BLaER1 (cell line): Measurements from ENCODE around the gene PALLD.

Experiments used
- H3K27ac ChIP-seq: shearing (Covaris generic); formaldehyde crosslinking; 2 replicates; pipeline ENCODE4 v1.8.1; 2022
- H3K27me3 ChIP-seq: shearing (Covaris generic); formaldehyde crosslinking; 2 replicates; pipeline ENCODE4 v1.8.1; 2022
- H3K36me3 ChIP-seq: shearing (Covaris generic); formaldehyde crosslinking; 2 replicates; pipeline ENCODE4 v1.8.1; 2022
- H3K4me1 ChIP-seq: shearing (Covaris generic); formaldehyde crosslinking; 2 replicates; pipeline ENCODE4 v1.8.1; 2022
- H3K4me2 ChIP-seq: shearing (Covaris generic); formaldehyde crosslinking; 2 replicates; pipeline ENCODE4 v1.8.1; 2022
- H3K4me3 ChIP-seq: shearing (Covaris generic); formaldehyde crosslinking; 2 replicates; pipeline ENCODE4 v1.8.1; 2022
- H3K9ac ChIP-seq: shearing (Covaris generic); formaldehyde crosslinking; 2 replicates; pipeline ENCODE4 v1.8.1; 2022
- H3K9me3 ChIP-seq: shearing (Covaris generic); formaldehyde crosslinking; 2 replicates; pipeline ENCODE4 v1.8.1; 2022
- H4K20me1 ChIP-seq: shearing (Covaris generic); formaldehyde crosslinking; 2 replicates; pipeline ENCODE4 v1.8.1; 2022
- Cebpa-rat ChIP-seq: shearing (Covaris generic); IDR thresholded peaks from 2 replicates; pipeline ENCODE4 v1.8.1; 2022

PALLD gene

DNA sequence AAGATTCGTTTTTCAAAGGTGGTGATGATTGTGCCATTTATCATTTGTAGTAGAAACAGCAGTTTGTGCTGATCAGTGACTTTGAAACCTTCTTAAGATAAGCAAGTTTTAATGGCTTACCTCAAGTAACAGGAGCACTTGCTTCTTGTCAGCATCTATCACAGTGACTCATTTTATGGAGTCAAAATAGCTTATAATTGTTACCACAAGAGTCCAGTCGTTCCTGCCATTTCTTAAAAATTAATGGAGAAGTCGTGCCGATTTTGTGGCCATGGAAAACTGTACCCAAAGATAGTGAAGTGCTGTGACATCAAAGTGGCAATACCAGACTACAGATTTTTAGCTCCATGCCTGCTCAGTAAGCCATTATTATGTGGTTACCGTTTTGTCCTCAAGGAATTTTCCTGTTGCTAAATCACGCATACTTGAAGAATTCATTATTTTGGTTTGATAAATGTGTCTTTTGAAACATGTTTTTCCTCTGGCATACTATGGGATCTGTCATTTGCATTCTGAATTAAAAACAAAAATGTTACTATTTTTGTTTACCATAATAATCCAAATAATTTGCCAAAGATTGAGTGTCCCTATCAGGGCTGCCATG, 383.3 kb downstream of the PALLD start:
- Histone ChIP-seq H4K20me1 (no peaks in the 10 kb centered on the region), H3K4me2 (no peak overlapping the region), H3K27me3 (peaks cover 47% of the 10 kb centered on the region), H3K9me3 (peaks cover 17% of the 10 kb centered on the region), H3K4me1 (no peaks in the 10 kb centered on the region), H3K4me3 (no peak overlapping the region), H3K27ac (no peak overlapping the region), H3K9ac (no peak overlapping the region), H3K36me3 (no peaks in the 10 kb centered on the region)
- no peak for TF ChIP-seq Cebpa-rat

DNA sequence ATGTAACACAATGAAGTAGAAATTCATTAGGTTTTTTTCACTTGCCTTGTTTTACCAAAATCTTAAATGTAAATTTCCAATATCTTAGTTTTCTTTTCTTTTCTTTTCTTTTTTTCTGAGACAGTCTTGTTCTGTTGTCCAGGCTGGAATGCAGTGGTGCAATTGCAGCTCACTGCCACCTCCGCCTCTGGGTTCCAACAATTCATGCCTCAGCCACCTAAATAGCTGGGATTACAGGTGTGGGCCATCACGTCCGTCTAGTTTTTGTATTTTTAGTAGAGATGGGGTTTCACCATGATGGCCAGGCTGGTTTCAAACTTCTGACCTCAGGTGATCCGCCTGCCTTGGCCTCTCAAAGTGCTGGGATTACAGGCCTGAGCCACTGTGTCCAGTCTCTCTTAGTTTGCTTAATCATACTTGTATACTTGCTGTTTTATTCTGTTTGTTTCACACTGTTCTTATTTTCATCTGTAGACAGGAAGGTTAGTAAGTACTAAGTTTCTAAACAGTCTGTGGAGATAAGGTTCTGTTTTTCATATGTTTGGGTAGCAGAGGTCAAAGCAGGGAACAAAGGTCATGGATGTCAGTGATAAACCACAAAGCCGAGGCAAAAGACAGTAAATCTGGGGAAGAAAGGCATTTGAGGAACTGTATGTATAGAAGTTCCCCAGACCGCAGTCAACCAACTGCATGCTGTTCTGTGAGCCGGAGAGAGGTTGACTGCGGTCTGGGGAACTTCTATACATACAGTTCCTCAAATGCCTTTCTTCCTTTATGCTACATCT, 384.2 kb downstream of the PALLD start:
- Histone ChIP-seq H3K27me3 (peaks cover 42% of the 10 kb centered on the region), H3K4me1 (no peaks in the 10 kb centered on the region), H3K4me3 (no peak overlapping the region), H3K9ac (no peak overlapping the region), H3K27ac (no peak overlapping the region), H3K36me3 (no peaks in the 10 kb centered on the region), H3K9me3 (peaks cover 17% of the 10 kb centered on the region), H4K20me1 (no peaks in the 10 kb centered on the region), H3K4me2 (no peak overlapping the region)
- no peak for TF ChIP-seq Cebpa-rat

DNA sequence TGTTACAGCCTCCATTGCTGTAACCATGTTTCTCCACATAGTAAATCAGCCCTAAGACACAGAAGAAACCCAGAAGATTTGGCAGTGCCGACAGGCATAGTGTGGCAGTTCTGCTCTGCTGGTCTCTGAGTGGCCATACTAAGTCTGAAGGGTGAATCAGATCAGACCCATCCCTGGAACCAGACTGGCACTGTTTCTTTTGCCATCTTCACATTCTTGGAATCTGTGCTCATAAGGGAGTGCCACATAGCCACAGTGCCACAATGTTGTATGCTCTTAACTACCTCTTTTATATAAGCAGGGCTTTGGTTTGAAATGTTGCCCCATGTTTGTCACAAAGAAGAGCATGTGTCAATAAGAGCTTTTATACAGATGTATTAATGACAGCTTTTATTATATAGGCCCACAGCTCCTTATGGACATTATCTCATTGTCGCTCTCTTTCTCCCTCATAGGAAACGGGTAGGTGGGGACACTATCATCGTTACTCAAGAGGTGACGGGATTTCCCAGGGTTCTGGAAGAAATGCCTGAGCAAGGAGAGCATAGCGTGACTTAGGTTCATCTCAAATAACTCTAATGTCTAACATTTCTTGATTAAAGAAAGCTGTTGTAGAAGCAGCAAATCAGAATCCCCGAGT, 385.0 kb downstream of the PALLD start:
- Histone ChIP-seq H3K36me3 (no peaks in the 10 kb centered on the region), H3K9me3 (peaks cover 17% of the 10 kb centered on the region), H3K27me3 (peaks cover 34% of the 10 kb centered on the region), H3K4me1 (no peaks in the 10 kb centered on the region), H3K9ac (no peak overlapping the region), H3K27ac (no peak overlapping the region), H4K20me1 (no peaks in the 10 kb centered on the region), H3K4me3 (no peak overlapping the region), H3K4me2 (no peak overlapping the region)
- TF ChIP-seq Cebpa-rat, result no peak

DNA sequence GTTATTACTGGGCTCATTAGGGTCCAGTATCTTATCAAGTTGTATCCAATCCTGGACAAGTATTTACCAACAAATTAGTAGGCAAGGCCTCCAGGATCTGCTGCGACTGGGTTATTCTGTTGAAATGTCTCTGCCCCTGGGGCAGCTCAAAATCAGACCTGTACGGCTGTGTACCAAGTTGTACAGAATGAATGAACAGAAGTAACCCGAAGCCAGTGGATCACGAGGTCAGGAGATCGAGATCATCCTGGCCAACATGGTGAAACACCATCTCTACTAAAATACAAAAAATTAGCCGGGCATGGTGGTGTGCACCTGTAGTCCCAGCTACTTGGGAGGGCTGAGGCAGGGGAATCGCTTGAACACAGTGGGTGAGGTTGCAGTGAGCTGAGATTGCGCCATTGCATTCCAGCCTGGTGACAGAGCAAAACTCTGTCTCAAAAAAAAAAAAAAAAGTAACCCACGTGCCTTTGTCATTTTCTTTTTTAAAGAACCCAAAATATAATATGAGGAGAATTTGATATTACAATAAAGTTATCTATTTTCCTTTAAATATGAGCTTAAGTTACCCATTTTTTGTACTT, 385.9 kb downstream of the PALLD start:
- peaks cover 26% of the 10 kb centered on the region for H3K27me3 ChIP-seq
- H3K4me3 ChIP-seq, result no peak overlapping the region
- H3K4me2 ChIP-seq, result no peak overlapping the region
- no peak overlapping the region for H3K27ac ChIP-seq
- H3K36me3 ChIP-seq, result no peaks in the 10 kb centered on the region
- H3K9me3 ChIP-seq, result peaks cover 12% of the 10 kb centered on the region
- no peak for TF ChIP-seq Cebpa-rat
- H3K4me1 ChIP-seq, result no peaks in the 10 kb centered on the region
- no peak overlapping the region for H3K9ac ChIP-seq
- no peaks in the 10 kb centered on the region for H4K20me1 ChIP-seq

DNA sequence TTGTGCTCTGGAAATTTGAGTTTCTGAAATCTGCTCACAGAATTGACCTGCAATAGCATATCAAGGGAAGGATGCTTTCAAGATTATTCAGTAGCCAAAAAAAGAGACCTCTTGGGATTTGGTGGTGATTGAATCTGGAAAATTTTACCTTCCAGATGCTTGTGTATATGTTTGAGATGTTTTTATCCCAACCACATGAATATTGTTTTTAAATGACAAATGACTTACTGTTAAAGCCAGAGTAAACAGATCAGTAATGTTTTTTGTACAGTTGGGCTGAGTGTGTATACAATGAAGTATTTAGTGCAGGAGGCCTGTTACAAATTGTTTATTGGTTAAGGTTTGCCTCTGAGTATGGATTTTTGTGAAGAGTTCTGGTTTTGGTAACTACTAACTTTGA, 386.7 kb downstream of the PALLD start:
- TF ChIP-seq Cebpa-rat, result no peak
- Histone ChIP-seq H3K4me1 (no peaks in the 10 kb centered on the region), H4K20me1 (no peaks in the 10 kb centered on the region), H3K9ac (no peak overlapping the region), H3K4me3 (no peak overlapping the region), H3K36me3 (no peaks in the 10 kb centered on the region), H3K9me3 (peaks cover 4% of the 10 kb centered on the region), H3K4me2 (no peak overlapping the region), H3K27me3 (peaks cover 18% of the 10 kb centered on the region), H3K27ac (no peak overlapping the region)

DNA sequence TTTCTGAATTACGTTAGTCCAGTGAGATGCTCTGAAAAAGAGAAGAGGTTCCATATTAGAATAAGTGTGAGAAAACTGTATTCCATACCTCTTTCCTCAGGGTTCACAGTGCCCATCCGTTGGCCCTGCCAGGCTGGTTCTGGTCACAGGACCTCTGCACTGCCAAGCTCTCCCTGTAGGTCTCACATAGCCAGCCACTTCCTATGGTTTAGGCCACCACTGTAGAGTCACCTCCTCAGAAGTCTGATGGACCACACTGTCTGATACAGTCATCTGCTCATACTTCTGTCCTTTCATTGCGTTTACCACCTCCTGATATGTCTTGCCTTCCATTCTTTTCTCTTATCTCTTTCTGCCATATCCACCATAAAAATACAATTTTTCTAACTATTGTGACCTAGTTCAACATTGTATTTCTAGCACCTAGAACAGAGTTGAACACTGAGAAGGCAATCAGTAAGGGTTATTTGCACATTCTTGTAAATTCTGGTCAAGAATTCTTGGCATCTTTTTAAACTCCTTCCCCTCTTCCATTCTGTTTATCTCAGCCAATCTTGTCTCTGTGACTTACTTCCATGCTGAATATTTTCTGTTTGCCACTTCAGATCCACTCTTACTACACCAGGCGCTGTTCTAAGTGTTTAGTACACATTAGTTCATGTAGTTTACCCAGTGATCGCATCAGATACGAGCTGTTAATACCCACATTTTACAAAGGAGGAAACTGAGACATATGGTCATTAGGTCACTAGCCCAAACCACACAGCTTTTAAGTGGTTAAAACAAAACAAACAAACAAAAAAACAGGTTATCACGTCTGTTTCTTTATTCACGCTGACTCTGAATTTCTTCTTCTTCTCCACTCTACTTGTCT, 387.6 kb downstream of the PALLD start:
- Histone ChIP-seq H4K20me1 (no peaks in the 10 kb centered on the region), H3K4me3 (no peak overlapping the region), H3K36me3 (no peaks in the 10 kb centered on the region), H3K27ac (no peak overlapping the region), H3K27me3 (peaks cover 8% of the 10 kb centered on the region), H3K9ac (no peak overlapping the region), H3K4me1 (no peaks in the 10 kb centered on the region), H3K9me3 (no peaks in the 10 kb centered on the region), H3K4me2 (no peak overlapping the region)
- TF ChIP-seq Cebpa-rat, result no peak

DNA sequence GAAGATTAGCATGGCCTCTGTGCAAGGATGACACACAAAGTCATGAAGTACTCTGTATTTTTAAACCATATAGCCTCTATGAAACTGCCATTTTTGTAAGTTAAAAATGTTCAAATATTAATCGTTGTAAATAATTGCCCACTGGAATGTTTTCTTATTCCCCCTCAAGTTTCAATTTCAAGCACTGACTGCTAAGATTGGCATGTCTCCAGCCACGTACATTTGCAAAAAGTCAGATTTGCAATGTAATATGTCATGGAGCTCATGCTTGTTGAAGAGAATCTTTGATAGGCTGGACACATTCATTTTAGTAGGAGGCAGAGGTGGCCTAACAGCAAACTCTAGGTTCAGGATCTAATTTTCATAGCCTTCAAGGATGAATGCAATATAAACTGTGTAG, 388.5 kb downstream of the PALLD start:
- no peaks in the 10 kb centered on the region for H3K4me1 ChIP-seq
- H3K36me3 ChIP-seq, result no peaks in the 10 kb centered on the region
- H3K4me3 ChIP-seq, result no peak overlapping the region

DNA sequence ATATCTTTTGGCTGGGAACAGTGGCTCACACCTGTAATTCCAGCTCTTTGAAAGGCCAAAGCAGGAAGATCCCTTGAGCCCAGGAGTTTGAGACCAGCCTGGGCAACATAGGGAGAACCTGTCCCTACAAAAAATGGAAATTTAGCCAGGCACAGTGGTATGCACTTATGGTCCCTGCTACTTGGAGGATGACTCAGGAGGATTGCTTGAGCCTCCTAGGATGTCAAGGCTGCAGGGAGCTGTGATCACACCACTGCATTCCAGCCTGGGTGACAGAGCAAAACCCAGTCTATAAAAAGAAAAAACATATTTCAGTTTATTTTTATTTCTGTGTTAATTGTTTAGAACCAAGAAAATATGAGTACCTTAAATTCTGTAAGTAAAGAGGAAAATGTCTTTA, 389.5 kb downstream of the PALLD start:
- no peak overlapping the region for H3K9ac ChIP-seq
- peaks cover 8% of the 10 kb centered on the region; the same call in 1 of the 2 replicates for H3K36me3 ChIP-seq
- no peak overlapping the region for H3K27ac ChIP-seq
- no peak for TF ChIP-seq Cebpa-rat
- H3K4me2 ChIP-seq, result no peak overlapping the region
- H3K27me3 ChIP-seq, result no peaks in the 10 kb centered on the region
- no peaks in the 10 kb centered on the region for H3K9me3 ChIP-seq
- H4K20me1 ChIP-seq, result no peaks in the 10 kb centered on the region
- H3K4me1 ChIP-seq, result no peaks in the 10 kb centered on the region
- no peak overlapping the region for H3K4me3 ChIP-seq

More for the DNA sequence above, 388.5 kb downstream of the PALLD start:
- TF ChIP-seq Cebpa-rat, result no peak
- Histone ChIP-seq H3K27me3 (peaks cover 1% of the 10 kb centered on the region; the same call in 1 of the 2 replicates), H4K20me1 (no peaks in the 10 kb centered on the region), H3K27ac (no peak overlapping the region), H3K4me2 (no peak overlapping the region), H3K9ac (no peak overlapping the region), H3K9me3 (no peaks in the 10 kb centered on the region)

DNA sequence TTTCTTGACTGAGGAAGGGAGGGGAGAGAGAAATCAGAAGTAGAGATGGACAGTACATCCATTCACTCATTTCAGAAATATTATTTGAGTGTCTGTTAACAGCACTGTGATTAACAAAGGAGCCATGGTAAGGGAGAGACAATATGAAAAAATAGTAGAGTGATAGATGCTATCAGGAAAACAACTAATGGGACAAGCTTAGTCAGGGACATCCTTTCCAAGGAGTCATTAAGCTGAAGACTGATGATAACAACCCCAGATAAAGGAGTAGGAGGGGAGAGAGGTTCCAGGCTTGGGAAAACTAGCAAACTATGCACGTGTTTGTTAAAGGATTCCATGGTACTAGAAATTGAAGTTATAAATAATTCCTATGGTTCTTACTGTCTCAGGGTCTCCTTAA, 391.0 kb downstream of the PALLD start:
- H3K27ac ChIP-seq, result no peak overlapping the region
- H4K20me1 ChIP-seq, result no peaks in the 10 kb centered on the region
- H3K4me3 ChIP-seq, result no peak overlapping the region
- H3K27me3 ChIP-seq, result no peaks in the 10 kb centered on the region
- H3K36me3 ChIP-seq, result peaks cover 9% of the 10 kb centered on the region; the same call in 1 of the 2 replicates
- H3K9ac ChIP-seq, result no peak overlapping the region
- TF ChIP-seq Cebpa-rat, result no peak
- H3K4me2 ChIP-seq, result no peak overlapping the region
- no peaks in the 10 kb centered on the region for H3K9me3 ChIP-seq
- H3K4me1 ChIP-seq, result no peaks in the 10 kb centered on the region
